ENCODE measurements around the gene MAP2K7.

The MAP2K7 gene

GRCh38 chr19:7895565-7895964, 8.1 kb upstream of the MAP2K7 start:
- ATAC-seq = no peak
- TF ChIP-seq TCF4 (CRISPR knock-in tag; IDR thresholded peaks at IDR 0.05; ENCODE audit: borderline replicate concordance) (no peak), ZNF565 (CRISPR knock-in tag; conservative IDR thresholded peaks at IDR 0.05; ENCODE audit: low read depth) (no peak), ARNTL (CRISPR knock-in tag; IDR thresholded peaks at IDR 0.05; ENCODE audit: borderline replicate concordance, low read depth) (no peak), RARB (CRISPR knock-in tag; IDR thresholded peaks at IDR 0.05) (no peak), ZFP30 (CRISPR knock-in tag; IDR thresholded peaks at IDR 0.05) (no peak), OSR1 (CRISPR knock-in tag; IDR thresholded peaks at IDR 0.05) (no peak), PPARA (CRISPR knock-in tag; IDR thresholded peaks at IDR 0.05; ENCODE audit: borderline replicate concordance) (no peak), TOX (CRISPR knock-in tag; IDR thresholded peaks at IDR 0.05; ENCODE audit: borderline replicate concordance) (no peak), SNAI2 (CRISPR knock-in tag; IDR thresholded peaks at IDR 0.05) (no peak), GLIS3 (CRISPR knock-in tag; IDR thresholded peaks at IDR 0.05) (no peak), ESRRG (CRISPR knock-in tag; IDR thresholded peaks at IDR 0.05) (no peak), BACH2 (CRISPR knock-in tag; IDR thresholded peaks at IDR 0.05; ENCODE audit: borderline replicate concordance) (no peak), ZC3H10 (CRISPR knock-in tag; IDR thresholded peaks at IDR 0.05) (no peak), ZFP3 (CRISPR knock-in tag; IDR thresholded peaks at IDR 0.05) (no peak), ZNF70 (CRISPR knock-in tag; IDR thresholded peaks at IDR 0.05) (no peak)
- TF ChIP-seq, protein P1, sequence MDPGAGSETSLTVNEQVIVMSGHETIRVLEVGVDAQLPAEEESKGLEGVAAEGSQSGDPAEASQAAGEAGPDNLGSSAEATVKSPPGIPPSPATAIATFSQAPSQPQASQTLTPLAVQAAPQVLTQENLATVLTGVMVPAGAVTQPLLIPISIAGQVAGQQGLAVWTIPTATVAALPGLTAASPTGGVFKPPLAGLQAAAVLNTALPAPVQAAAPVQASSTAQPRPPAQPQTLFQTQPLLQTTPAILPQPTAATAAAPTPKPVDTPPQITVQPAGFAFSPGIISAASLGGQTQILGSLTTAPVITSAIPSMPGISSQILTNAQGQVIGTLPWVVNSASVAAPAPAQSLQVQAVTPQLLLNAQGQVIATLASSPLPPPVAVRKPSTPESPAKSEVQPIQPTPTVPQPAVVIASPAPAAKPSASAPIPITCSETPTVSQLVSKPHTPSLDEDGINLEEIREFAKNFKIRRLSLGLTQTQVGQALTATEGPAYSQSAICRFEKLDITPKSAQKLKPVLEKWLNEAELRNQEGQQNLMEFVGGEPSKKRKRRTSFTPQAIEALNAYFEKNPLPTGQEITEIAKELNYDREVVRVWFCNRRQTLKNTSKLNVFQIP (CRISPR knock-in tag; IDR thresholded peaks at IDR 0.05; ENCODE audit: borderline replicate concordance, low read depth) = no peak
- TF ChIP-seq, protein P2, sequence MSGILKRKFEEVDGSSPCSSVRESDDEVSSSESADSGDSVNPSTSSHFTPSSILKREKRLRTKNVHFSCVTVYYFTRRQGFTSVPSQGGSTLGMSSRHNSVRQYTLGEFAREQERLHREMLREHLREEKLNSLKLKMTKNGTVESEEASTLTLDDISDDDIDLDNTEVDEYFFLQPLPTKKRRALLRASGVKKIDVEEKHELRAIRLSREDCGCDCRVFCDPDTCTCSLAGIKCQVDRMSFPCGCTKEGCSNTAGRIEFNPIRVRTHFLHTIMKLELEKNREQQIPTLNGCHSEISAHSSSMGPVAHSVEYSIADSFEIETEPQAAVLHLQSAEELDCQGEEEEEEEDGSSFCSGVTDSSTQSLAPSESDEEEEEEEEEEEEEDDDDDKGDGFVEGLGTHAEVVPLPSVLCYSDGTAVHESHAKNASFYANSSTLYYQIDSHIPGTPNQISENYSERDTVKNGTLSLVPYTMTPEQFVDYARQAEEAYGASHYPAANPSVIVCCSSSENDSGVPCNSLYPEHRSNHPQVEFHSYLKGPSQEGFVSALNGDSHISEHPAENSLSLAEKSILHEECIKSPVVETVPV (CRISPR knock-in tag; IDR thresholded peaks at IDR 0.05) = no peak
- TF ChIP-seq, protein P3, sequence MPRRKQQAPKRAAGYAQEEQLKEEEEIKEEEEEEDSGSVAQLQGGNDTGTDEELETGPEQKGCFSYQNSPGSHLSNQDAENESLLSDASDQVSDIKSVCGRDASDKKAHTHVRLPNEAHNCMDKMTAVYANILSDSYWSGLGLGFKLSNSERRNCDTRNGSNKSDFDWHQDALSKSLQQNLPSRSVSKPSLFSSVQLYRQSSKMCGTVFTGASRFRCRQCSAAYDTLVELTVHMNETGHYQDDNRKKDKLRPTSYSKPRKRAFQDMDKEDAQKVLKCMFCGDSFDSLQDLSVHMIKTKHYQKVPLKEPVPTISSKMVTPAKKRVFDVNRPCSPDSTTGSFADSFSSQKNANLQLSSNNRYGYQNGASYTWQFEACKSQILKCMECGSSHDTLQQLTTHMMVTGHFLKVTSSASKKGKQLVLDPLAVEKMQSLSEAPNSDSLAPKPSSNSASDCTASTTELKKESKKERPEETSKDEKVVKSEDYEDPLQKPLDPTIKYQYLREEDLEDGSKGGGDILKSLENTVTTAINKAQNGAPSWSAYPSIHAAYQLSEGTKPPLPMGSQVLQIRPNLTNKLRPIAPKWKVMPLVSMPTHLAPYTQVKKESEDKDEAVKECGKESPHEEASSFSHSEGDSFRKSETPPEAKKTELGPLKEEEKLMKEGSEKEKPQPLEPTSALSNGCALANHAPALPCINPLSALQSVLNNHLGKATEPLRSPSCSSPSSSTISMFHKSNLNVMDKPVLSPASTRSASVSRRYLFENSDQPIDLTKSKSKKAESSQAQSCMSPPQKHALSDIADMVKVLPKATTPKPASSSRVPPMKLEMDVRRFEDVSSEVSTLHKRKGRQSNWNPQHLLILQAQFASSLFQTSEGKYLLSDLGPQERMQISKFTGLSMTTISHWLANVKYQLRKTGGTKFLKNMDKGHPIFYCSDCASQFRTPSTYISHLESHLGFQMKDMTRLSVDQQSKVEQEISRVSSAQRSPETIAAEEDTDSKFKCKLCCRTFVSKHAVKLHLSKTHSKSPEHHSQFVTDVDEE (CRISPR knock-in tag; IDR thresholded peaks at IDR 0.05) = no peak
- TF ChIP-seq, protein P4, sequence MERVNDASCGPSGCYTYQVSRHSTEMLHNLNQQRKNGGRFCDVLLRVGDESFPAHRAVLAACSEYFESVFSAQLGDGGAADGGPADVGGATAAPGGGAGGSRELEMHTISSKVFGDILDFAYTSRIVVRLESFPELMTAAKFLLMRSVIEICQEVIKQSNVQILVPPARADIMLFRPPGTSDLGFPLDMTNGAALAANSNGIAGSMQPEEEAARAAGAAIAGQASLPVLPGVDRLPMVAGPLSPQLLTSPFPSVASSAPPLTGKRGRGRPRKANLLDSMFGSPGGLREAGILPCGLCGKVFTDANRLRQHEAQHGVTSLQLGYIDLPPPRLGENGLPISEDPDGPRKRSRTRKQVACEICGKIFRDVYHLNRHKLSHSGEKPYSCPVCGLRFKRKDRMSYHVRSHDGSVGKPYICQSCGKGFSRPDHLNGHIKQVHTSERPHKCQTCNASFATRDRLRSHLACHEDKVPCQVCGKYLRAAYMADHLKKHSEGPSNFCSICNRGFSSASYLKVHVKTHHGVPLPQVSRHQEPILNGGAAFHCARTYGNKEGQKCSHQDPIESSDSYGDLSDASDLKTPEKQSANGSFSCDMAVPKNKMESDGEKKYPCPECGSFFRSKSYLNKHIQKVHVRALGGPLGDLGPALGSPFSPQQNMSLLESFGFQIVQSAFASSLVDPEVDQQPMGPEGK (CRISPR knock-in tag; IDR thresholded peaks at IDR 0.05; ENCODE audit: borderline replicate concordance) = no peak

DNA sequence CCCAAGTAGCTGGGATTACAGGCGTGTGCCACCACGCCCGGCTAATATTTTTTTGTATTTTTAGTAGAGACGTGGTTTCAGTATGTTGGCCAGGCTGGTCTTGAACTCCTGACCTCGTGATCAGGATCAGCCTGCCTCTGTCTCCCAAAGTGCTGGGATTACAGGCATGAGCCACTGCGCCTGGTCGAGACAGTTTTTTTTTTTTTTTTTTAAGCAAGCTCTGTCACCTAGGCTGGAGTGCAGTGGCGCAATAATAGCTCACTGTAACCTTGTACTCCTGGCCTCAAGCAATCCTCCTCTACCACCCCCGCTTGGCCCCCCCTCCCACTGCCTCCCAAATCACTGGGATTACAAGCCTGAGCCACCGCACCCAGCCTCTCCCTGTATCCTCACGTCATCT, 6.4 kb upstream of the MAP2K7 start:
- ATAC-seq = no peak
- TF ChIP-seq ZNF565 (CRISPR knock-in tag; conservative IDR thresholded peaks at IDR 0.05; ENCODE audit: low read depth) (no peak), CSDC2 (CRISPR knock-in tag; IDR thresholded peaks at IDR 0.05) (no peak), GLIS3 (CRISPR knock-in tag; IDR thresholded peaks at IDR 0.05) (no peak), PPARA (CRISPR knock-in tag; IDR thresholded peaks at IDR 0.05; ENCODE audit: borderline replicate concordance) (no peak), ESRRG (CRISPR knock-in tag; IDR thresholded peaks at IDR 0.05) (no peak), TCF4 (CRISPR knock-in tag; IDR thresholded peaks at IDR 0.05; ENCODE audit: borderline replicate concordance) (no peak), ZC3H10 (CRISPR knock-in tag; IDR thresholded peaks at IDR 0.05) (no peak), ZNF8 (CRISPR knock-in tag; IDR thresholded peaks at IDR 0.05) (no peak), SNAI2 (CRISPR knock-in tag; IDR thresholded peaks at IDR 0.05) (no peak), ZFP30 (CRISPR knock-in tag; IDR thresholded peaks at IDR 0.05) (no peak), BACH2 (CRISPR knock-in tag; IDR thresholded peaks at IDR 0.05; ENCODE audit: borderline replicate concordance) (no peak), CREB5 (CRISPR knock-in tag; IDR thresholded peaks at IDR 0.05; ENCODE audit: low read depth) (no peak), RARB (CRISPR knock-in tag; IDR thresholded peaks at IDR 0.05) (no peak)
- TF ChIP-seq, protein P1 (CRISPR knock-in tag; IDR thresholded peaks at IDR 0.05; ENCODE audit: borderline replicate concordance, low read depth) = no peak
- TF ChIP-seq, protein P2 (CRISPR knock-in tag; IDR thresholded peaks at IDR 0.05) = no peak
